Sigmoid colon (tissue), 4 donors: ENCODE data around the gene COL5A1.

ENCODE experiments used
- CTCF ChIP-seq, 4 experiments: fragments of 450-650 bp in 3 of 4; fragments of 200-600 bp in 1 of 4; IDR thresholded peaks; one replicate each; pipeline ENCODE4 v1.5.1; 2016 to 2019; ENCODE audit warnings: antibody characterized with exemption in 4 of 4, mild to moderate bottlenecking in 3 of 4, moderate library complexity in 2 of 4
- EP300 ChIP-seq, 4 donors: sonication (generic); formaldehyde crosslinking; IDR thresholded peaks; one replicate each; pipeline ENCODE4 v1.6.1; 2017; ENCODE audit warnings: antibody characterized with exemption in 4 of 4
- POLR2A ChIP-seq, 2 donors: fragments of 450-650 bp; IDR thresholded peaks; one replicate each; pipeline ENCODE4 v1.6.1; 2016; ENCODE audit warnings: antibody characterized with exemption in 2 of 2, mild to moderate bottlenecking in 2 of 2, moderate library complexity in 2 of 2
- POLR2AphosphoS5 ChIP-seq, 4 donors: sonication (generic); formaldehyde crosslinking; IDR thresholded peaks; one replicate each; pipeline ENCODE4 v1.6.1; 2017; ENCODE audit warnings: antibody characterized with exemption in 4 of 4

- peak in 2 of 4 experiments; percentile 6 to 14 for TF ChIP-seq CTCF (IDR thresholded peaks at IDR 0.05)
- TF ChIP-seq POLR2A (IDR thresholded peaks at IDR 0.05): no peak
- TF ChIP-seq EP300 (IDR thresholded peaks at IDR 0.05): peak in 1 of 4 donors; percentile 29
- peak; percentile 69 to 86 (median 82) for TF ChIP-seq POLR2AphosphoS5 (IDR thresholded peaks at IDR 0.05)
Measured at GRCh38 chr9:134642385-134643181, 980 bp downstream of the COL5A1 start.
